ENCODE data around the gene FURIN. TPM values are rescaled to one million over a fixed set of nuclear protein-coding genes. Genes with fewer than 3 reads are reported as not detected.

Gene FURIN
- total and polyA plus RNA-seq, 2 of the 8 experiments (the other 6 are each of a cell fraction or from before 2014, with no cell fraction given) = 15.8 to 32.1 TPM

GRCh38 chr15:90884719-90885431, 16.5 kb downstream of the FURIN start (continued):
- TF ChIP-seq, protein P1, sequence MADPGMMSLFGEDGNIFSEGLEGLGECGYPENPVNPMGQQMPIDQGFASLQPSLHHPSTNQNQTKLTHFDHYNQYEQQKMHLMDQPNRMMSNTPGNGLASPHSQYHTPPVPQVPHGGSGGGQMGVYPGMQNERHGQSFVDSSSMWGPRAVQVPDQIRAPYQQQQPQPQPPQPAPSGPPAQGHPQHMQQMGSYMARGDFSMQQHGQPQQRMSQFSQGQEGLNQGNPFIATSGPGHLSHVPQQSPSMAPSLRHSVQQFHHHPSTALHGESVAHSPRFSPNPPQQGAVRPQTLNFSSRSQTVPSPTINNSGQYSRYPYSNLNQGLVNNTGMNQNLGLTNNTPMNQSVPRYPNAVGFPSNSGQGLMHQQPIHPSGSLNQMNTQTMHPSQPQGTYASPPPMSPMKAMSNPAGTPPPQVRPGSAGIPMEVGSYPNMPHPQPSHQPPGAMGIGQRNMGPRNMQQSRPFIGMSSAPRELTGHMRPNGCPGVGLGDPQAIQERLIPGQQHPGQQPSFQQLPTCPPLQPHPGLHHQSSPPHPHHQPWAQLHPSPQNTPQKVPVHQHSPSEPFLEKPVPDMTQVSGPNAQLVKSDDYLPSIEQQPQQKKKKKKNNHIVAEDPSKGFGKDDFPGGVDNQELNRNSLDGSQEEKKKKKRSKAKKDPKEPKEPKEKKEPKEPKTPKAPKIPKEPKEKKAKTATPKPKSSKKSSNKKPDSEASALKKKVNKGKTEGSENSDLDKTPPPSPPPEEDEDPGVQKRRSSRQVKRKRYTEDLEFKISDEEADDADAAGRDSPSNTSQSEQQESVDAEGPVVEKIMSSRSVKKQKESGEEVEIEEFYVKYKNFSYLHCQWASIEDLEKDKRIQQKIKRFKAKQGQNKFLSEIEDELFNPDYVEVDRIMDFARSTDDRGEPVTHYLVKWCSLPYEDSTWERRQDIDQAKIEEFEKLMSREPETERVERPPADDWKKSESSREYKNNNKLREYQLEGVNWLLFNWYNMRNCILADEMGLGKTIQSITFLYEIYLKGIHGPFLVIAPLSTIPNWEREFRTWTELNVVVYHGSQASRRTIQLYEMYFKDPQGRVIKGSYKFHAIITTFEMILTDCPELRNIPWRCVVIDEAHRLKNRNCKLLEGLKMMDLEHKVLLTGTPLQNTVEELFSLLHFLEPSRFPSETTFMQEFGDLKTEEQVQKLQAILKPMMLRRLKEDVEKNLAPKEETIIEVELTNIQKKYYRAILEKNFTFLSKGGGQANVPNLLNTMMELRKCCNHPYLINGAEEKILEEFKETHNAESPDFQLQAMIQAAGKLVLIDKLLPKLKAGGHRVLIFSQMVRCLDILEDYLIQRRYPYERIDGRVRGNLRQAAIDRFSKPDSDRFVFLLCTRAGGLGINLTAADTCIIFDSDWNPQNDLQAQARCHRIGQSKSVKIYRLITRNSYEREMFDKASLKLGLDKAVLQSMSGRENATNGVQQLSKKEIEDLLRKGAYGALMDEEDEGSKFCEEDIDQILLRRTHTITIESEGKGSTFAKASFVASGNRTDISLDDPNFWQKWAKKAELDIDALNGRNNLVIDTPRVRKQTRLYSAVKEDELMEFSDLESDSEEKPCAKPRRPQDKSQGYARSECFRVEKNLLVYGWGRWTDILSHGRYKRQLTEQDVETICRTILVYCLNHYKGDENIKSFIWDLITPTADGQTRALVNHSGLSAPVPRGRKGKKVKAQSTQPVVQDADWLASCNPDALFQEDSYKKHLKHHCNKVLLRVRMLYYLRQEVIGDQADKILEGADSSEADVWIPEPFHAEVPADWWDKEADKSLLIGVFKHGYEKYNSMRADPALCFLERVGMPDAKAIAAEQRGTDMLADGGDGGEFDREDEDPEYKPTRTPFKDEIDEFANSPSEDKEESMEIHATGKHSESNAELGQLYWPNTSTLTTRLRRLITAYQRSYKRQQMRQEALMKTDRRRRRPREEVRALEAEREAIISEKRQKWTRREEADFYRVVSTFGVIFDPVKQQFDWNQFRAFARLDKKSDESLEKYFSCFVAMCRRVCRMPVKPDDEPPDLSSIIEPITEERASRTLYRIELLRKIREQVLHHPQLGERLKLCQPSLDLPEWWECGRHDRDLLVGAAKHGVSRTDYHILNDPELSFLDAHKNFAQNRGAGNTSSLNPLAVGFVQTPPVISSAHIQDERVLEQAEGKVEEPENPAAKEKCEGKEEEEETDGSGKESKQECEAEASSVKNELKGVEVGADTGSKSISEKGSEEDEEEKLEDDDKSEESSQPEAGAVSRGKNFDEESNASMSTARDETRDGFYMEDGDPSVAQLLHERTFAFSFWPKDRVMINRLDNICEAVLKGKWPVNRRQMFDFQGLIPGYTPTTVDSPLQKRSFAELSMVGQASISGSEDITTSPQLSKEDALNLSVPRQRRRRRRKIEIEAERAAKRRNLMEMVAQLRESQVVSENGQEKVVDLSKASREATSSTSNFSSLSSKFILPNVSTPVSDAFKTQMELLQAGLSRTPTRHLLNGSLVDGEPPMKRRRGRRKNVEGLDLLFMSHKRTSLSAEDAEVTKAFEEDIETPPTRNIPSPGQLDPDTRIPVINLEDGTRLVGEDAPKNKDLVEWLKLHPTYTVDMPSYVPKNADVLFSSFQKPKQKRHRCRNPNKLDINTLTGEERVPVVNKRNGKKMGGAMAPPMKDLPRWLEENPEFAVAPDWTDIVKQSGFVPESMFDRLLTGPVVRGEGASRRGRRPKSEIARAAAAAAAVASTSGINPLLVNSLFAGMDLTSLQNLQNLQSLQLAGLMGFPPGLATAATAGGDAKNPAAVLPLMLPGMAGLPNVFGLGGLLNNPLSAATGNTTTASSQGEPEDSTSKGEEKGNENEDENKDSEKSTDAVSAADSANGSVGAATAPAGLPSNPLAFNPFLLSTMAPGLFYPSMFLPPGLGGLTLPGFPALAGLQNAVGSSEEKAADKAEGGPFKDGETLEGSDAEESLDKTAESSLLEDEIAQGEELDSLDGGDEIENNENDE (IDR thresholded peaks at IDR 0.05; ENCODE audit: insufficient replicate concordance, low read length) = no peak
- no peak for TF ChIP-seq CHD2 (IDR thresholded peaks at IDR 0.05; ENCODE audit: low read length)
- no peak for TF ChIP-seq EP300 (IDR thresholded peaks at IDR 0.05; ENCODE audit: borderline replicate concordance in 1 of 2, low read depth in 2 of 2, low read length in 2 of 2)
- TF ChIP-seq RAD21 (IDR thresholded peaks at IDR 0.05 in 1 of 2, conservative IDR thresholded peaks at IDR 0.05 in 1 of 2; ENCODE audit: low read depth in 2 of 2, low read length in 2 of 2) = no peak
- no peak for TF ChIP-seq HDAC6 (IDR thresholded peaks at IDR 0.05; ENCODE audit: low read depth, low read length)
- no peak for TF ChIP-seq TAF7 (optimal IDR thresholded peaks at IDR 0.05; ENCODE audit: borderline replicate concordance, low read depth, low read length)
- no peak for TF ChIP-seq CBX8 (IDR thresholded peaks at IDR 0.05; ENCODE audit: borderline replicate concordance, low read depth, low read length)
- TF ChIP-seq JUN (IDR thresholded peaks at IDR 0.05; ENCODE audit: low read depth, low read length) = no peak

All from H1 (cell line).